Vagina (tissue), 2 donors: ENCODE results near the gene TBC1D22A.

Source experiments
- CTCF ChIP-seq, 3 experiments: fragments of 450-650 bp in 2 of 3; fragments of 200-600 bp in 1 of 3; sonication (generic) in 1 of 3; IDR thresholded peaks; one replicate each; pipeline ENCODE4 v1.5.1; 2017 to 2019; ENCODE audit warnings: antibody characterized with exemption in 3 of 3, mild to moderate bottlenecking in 2 of 3, moderate library complexity in 2 of 3
- POLR2AphosphoS5 ChIP-seq, 2 donors: sonication (generic); formaldehyde crosslinking; IDR thresholded peaks; one replicate each; pipeline ENCODE4 v1.9.0; 2017; ENCODE audit warnings: antibody characterized with exemption in 2 of 2, mild to moderate bottlenecking in 2 of 2, low read depth in 1 of 2; ENCODE audit not compliant: insufficient read depth in 1 of 2

DNA sequence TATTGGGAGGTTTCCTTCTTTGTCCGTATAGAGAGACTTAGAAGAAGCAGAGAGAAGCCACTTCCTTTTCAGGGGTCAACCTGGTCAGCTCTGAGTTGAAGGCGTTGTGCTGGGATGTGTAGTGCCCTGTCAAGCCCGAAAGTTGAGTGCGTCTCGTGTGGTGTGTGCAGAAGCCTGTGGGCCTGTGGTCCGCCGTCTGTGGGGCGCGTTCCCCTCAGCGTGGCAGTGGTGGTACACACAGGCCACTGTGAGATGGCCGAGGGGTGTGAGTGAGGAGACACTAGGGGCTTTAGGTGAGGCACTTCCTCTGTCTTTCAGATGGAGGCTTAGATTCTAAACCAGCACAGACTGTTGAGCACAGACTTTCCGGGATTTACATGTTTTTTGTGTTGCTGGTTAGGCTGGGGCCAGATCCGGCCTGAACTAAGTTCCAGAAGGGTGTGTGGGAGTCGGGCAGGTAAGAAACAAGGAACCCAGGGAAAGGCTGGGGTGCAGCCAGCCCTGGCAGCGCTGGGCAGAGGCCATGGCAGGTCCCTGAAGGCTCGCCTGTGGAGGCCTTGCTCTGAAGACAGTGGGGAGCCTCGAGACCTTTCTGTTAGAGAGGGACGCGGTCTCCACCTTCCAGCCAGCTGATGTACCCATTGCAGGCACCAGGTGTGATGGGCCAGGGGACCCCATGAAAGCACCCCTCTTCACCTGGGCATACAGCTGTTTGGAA lies 194.2 kb downstream of the TBC1D22A start:
- TF ChIP-seq POLR2AphosphoS5 (IDR thresholded peaks at IDR 0.05; ENCODE audit: insufficient read depth in 1 of 2, low read depth in 1 of 2) = no peak
- no peak for TF ChIP-seq CTCF (IDR thresholded peaks at IDR 0.05)
